ENCODE measurements around the gene CBY3. TPM values are rescaled to one million over a fixed set of nuclear protein-coding genes. Genes with fewer than 3 reads are reported as not detected.

Gene CBY3
- total and polyA plus RNA-seq, 2 of the 8 experiments (the other 6 are each of a cell fraction or from before 2014, with no cell fraction given): 0.39 TPM

DNA sequence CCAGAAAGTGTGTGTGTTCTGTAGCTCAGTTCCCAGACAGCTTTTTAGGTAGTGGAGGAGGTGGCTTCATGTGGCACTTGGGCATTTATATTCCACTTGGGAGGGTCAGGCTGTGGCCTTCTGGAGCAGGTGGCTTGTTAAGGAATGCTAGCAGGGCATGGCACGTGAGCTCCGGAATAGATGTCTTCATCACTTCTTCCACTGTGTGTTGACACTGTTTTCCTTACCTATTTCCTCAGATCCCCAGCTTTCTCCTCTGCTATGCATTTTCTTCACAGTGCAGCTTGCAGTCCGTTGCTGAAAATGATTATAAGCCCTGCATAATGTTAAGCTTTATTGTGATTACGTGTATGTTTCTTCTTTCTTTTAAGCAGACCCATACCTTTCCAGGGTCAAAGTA lies 48.5 kb upstream of the CBY3 start (continued):
- TF ChIP-seq BCL11A (IDR thresholded peaks at IDR 0.05; ENCODE audit: low read depth in 2 of 2, low read length in 2 of 2) (no peak), CREB1 (IDR thresholded peaks at IDR 0.05) (no peak), BRCA1 (IDR thresholded peaks at IDR 0.05; ENCODE audit: low read depth, low read length) (no peak), GTF2F1 (IDR thresholded peaks at IDR 0.05; ENCODE audit: borderline replicate concordance, low read depth, low read length) (no peak), CHD7 (IDR thresholded peaks at IDR 0.05; ENCODE audit: insufficient replicate concordance, low read length) (no peak), ASH2L (IDR thresholded peaks at IDR 0.05; ENCODE audit: low read length) (no peak), ZNF274 (IDR thresholded peaks at IDR 0.05; ENCODE audit: borderline replicate concordance, extremely low read depth, low read length) (no peak), EGR1 (IDR thresholded peaks at IDR 0.05; ENCODE audit: borderline replicate concordance, low read depth, low read length) (no peak), SAP30 (IDR thresholded peaks at IDR 0.05; ENCODE audit: insufficient read depth, insufficient replicate concordance, low read length) (no peak)
